ENCODE measurements around the gene PTTG1IP. TPM values are rescaled to one million over a fixed set of nuclear protein-coding genes. Genes with fewer than 3 reads are reported as not detected.

The PTTG1IP gene
- total RNA-seq, 1 donor from 2014 or later = 240 TPM

- Histone ChIP-seq H3K27me3 (ENCODE audit: insufficient read depth, low read length) (peaks cover 10% of the 10 kb centered on the region), H3K79me2 (ENCODE audit: insufficient read depth, low read length) (no peaks in the 10 kb centered on the region), H3K4me3 (ENCODE audit: insufficient read depth, low read depth, low read length) (no peak overlapping the region), H3K4me2 (ENCODE audit: low read length) (no peak overlapping the region), H3K9me3 (ENCODE audit: insufficient read depth, low read depth, low read length) (no peaks in the 10 kb centered on the region), H4K20me1 (ENCODE audit: insufficient read depth, low read length) (no peaks in the 10 kb centered on the region), H3K27ac (ENCODE audit: low read depth, low read length) (no peak overlapping the region), H3K9ac (ENCODE audit: low read length) (no peak overlapping the region), H3K36me3 (ENCODE audit: insufficient read depth, low read length) (no peaks in the 10 kb centered on the region), H2AFZ (ENCODE audit: low read depth, low read length) (no peak overlapping the region), H3K4me1 (ENCODE audit: insufficient read depth, low read length) (no peaks in the 10 kb centered on the region)
- Mint-ChIP-seq H3K27ac (ENCODE audit: unreplicated experiment) (no peak overlapping the region), H3K27me3 (ENCODE audit: low read depth, unreplicated experiment) (peaks cover 52% of the 10 kb centered on the region), H3K36me3 (ENCODE audit: low read depth, unreplicated experiment) (no peaks in the 10 kb centered on the region), H3K9me3 (ENCODE audit: unreplicated experiment) (no peaks in the 10 kb centered on the region), H3K4me3 (ENCODE audit: unreplicated experiment) (no peak overlapping the region), H3K4me1 (ENCODE audit: low read depth, unreplicated experiment) (no peaks in the 10 kb centered on the region)
- DNase-seq (ENCODE audit: low read depth) (no peak), FAIRE-seq (no peak)
- TF ChIP-seq, protein P1, sequence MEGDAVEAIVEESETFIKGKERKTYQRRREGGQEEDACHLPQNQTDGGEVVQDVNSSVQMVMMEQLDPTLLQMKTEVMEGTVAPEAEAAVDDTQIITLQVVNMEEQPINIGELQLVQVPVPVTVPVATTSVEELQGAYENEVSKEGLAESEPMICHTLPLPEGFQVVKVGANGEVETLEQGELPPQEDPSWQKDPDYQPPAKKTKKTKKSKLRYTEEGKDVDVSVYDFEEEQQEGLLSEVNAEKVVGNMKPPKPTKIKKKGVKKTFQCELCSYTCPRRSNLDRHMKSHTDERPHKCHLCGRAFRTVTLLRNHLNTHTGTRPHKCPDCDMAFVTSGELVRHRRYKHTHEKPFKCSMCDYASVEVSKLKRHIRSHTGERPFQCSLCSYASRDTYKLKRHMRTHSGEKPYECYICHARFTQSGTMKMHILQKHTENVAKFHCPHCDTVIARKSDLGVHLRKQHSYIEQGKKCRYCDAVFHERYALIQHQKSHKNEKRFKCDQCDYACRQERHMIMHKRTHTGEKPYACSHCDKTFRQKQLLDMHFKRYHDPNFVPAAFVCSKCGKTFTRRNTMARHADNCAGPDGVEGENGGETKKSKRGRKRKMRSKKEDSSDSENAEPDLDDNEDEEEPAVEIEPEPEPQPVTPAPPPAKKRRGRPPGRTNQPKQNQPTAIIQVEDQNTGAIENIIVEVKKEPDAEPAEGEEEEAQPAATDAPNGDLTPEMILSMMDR (IDR thresholded peaks at IDR 0.05; ENCODE audit: insufficient read depth, low read depth, low read length) = no peak
- TF ChIP-seq EZH2 (IDR thresholded peaks at IDR 0.05; ENCODE audit: insufficient read depth, low read length) = no peak
These were observed 14.5 kb upstream of the PTTG1IP start for GRCh38 chr21:44887807-44888580.

GRCh38 chr21:44887126-44887806 is 13.8 kb upstream of the PTTG1IP start:
- no peaks in the 10 kb centered on the region for H3K36me3 Mint-ChIP-seq (ENCODE audit: low read depth, unreplicated experiment)
- Histone ChIP-seq H3K9me3 (ENCODE audit: insufficient read depth, low read depth, low read length) (no peaks in the 10 kb centered on the region), H3K79me2 (ENCODE audit: insufficient read depth, low read length) (no peaks in the 10 kb centered on the region), H3K27me3 (ENCODE audit: insufficient read depth, low read length) (peaks cover 10% of the 10 kb centered on the region), H2AFZ (ENCODE audit: low read depth, low read length) (no peak overlapping the region), H3K9ac (ENCODE audit: low read length) (no peak overlapping the region), H4K20me1 (ENCODE audit: insufficient read depth, low read length) (no peaks in the 10 kb centered on the region), H3K27ac (ENCODE audit: low read depth, low read length) (no peak overlapping the region), H3K4me2 (ENCODE audit: low read length) (no peak overlapping the region), H3K4me3 (ENCODE audit: insufficient read depth, low read depth, low read length) (no peak overlapping the region), H3K36me3 (ENCODE audit: insufficient read depth, low read length) (no peaks in the 10 kb centered on the region), H3K4me1 (ENCODE audit: insufficient read depth, low read length) (no peaks in the 10 kb centered on the region)
- H3K9me3 Mint-ChIP-seq (ENCODE audit: unreplicated experiment) = no peaks in the 10 kb centered on the region
- DNase-seq (ENCODE audit: low read depth) (no peak), FAIRE-seq (no peak)
- TF ChIP-seq, protein P1 (IDR thresholded peaks at IDR 0.05; ENCODE audit: insufficient read depth, low read depth, low read length) = no peak
- no peak for TF ChIP-seq EZH2 (IDR thresholded peaks at IDR 0.05; ENCODE audit: insufficient read depth, low read length)
- H3K4me1 Mint-ChIP-seq (ENCODE audit: low read depth, unreplicated experiment) = peaks cover 2% of the 10 kb centered on the region
- peaks cover 47% of the 10 kb centered on the region for H3K27me3 Mint-ChIP-seq (ENCODE audit: low read depth, unreplicated experiment)
- H3K4me3 Mint-ChIP-seq (ENCODE audit: unreplicated experiment) = no peak overlapping the region
- no peak overlapping the region for H3K27ac Mint-ChIP-seq (ENCODE audit: unreplicated experiment)

Measured in astrocyte (in vitro differentiated cells and primary cell).